Measurements from ENCODE around the gene RAB1B. TPM values are rescaled to one million over a fixed set of nuclear protein-coding genes. Genes with fewer than 3 reads are reported as not detected.
A peak's percentile ranks its signal among the peaks of the same experiment; 100 is the strongest.
"Not testable (repeated sequence)": the region's sequence is repeated elsewhere in the genome, so short reads cannot be mapped to it uniquely, and the experiment has no call there.

Gene RAB1B
- total RNA-seq, 1 donor = 75.3 TPM

- Histone ChIP-seq H3K79me2 (ENCODE audit: insufficient read depth, low read length) (no peaks in the 10 kb centered on the region), H3K4me2 (ENCODE audit: insufficient read depth, low read length) (no peak overlapping the region), H4K20me1 (ENCODE audit: insufficient read depth, low read length) (no peaks in the 10 kb centered on the region), H3K9me3 (ENCODE audit: low read depth, low read length) (no peaks in the 10 kb centered on the region), H3K27me3 (ENCODE audit: insufficient read depth, low read length) (no peaks in the 10 kb centered on the region), H3K36me3 (ENCODE audit: insufficient read depth, low read length) (peaks cover 20% of the 10 kb centered on the region), H3K4me3 (ENCODE audit: insufficient read depth, low read length) (no peak overlapping the region), H3K4me1 (ENCODE audit: insufficient read depth, low read length) (no peaks in the 10 kb centered on the region), H2AFZ (ENCODE audit: low read length) (no peak overlapping the region), H3K27ac (ENCODE audit: low read depth, low read length) (no peak overlapping the region)
- no peak for DNase-seq (ENCODE audit: insufficient read length, low spot score, missing footprints)
- TF ChIP-seq CTCF (IDR thresholded peaks at IDR 0.05; ENCODE audit: extremely low read depth, low read depth, low read length) = no peak
Measured at GRCh38 chr11:66248903-66249302, 19.5 kb upstream of the RAB1B start.

GRCh38 chr11:66251809-66252208, 16.6 kb upstream of the RAB1B start:
- H3K27ac ChIP-seq (ENCODE audit: low read depth, low read length) = no peak overlapping the region
- H3K4me1 ChIP-seq (ENCODE audit: insufficient read depth, low read length) = peaks cover 3% of the 10 kb centered on the region
- H3K79me2 ChIP-seq (ENCODE audit: insufficient read depth, low read length) = no peaks in the 10 kb centered on the region
- no peaks in the 10 kb centered on the region for H3K9me3 ChIP-seq (ENCODE audit: low read depth, low read length)
- no peaks in the 10 kb centered on the region for H4K20me1 ChIP-seq (ENCODE audit: insufficient read depth, low read length)
- H2AFZ ChIP-seq (ENCODE audit: low read length) = no peak overlapping the region
- H3K27me3 ChIP-seq (ENCODE audit: insufficient read depth, low read length) = no peaks in the 10 kb centered on the region
- H3K4me3 ChIP-seq (ENCODE audit: insufficient read depth, low read length) = no peak overlapping the region
- DNase-seq (ENCODE audit: insufficient read length, low spot score, missing footprints) = peak; percentile 25
- peaks cover 13% of the 10 kb centered on the region for H3K36me3 ChIP-seq (ENCODE audit: insufficient read depth, low read length)
- H3K4me2 ChIP-seq (ENCODE audit: insufficient read depth, low read length) = no peak overlapping the region
- no peak for TF ChIP-seq CTCF (IDR thresholded peaks at IDR 0.05; ENCODE audit: extremely low read depth, low read depth, low read length)

- not testable (repeated sequence) for H3K27ac ChIP-seq (ENCODE audit: low read depth, low read length); H3K4me2 ChIP-seq (ENCODE audit: insufficient read depth, low read length); H3K4me1 ChIP-seq (ENCODE audit: insufficient read depth, low read length); H3K79me2 ChIP-seq (ENCODE audit: insufficient read depth, low read length); H4K20me1 ChIP-seq (ENCODE audit: insufficient read depth, low read length); H3K4me3 ChIP-seq (ENCODE audit: insufficient read depth, low read length); H2AFZ ChIP-seq (ENCODE audit: low read length); DNase-seq (ENCODE audit: insufficient read length, low spot score, missing footprints); H3K27me3 ChIP-seq (ENCODE audit: insufficient read depth, low read length); H3K36me3 ChIP-seq (ENCODE audit: insufficient read depth, low read length); H3K9me3 ChIP-seq (ENCODE audit: low read depth, low read length)
Measured at GRCh38 chr11:66253081-66253480, 15.4 kb upstream of the RAB1B start.

GRCh38 chr11:66258473-66258893, 10.0 kb upstream of the RAB1B start:
- peaks cover 14% of the 10 kb centered on the region for H3K4me1 ChIP-seq (ENCODE audit: insufficient read depth, low read length)
- H3K4me2 ChIP-seq (ENCODE audit: insufficient read depth, low read length) = peak overlapping the region; percentile 98
- H2AFZ ChIP-seq (ENCODE audit: low read length) = no peak overlapping the region
- peak overlapping the region; percentile 96 for H3K4me3 ChIP-seq (ENCODE audit: insufficient read depth, low read length)
- no peaks in the 10 kb centered on the region for H3K9me3 ChIP-seq (ENCODE audit: low read depth, low read length)
- DNase-seq (ENCODE audit: insufficient read length, low spot score, missing footprints) = no peak
- peaks cover 19% of the 10 kb centered on the region for H3K79me2 ChIP-seq (ENCODE audit: insufficient read depth, low read length)
- H3K27ac ChIP-seq (ENCODE audit: low read depth, low read length) = peak overlapping the region; percentile 76
- peaks cover 24% of the 10 kb centered on the region for H3K36me3 ChIP-seq (ENCODE audit: insufficient read depth, low read length)
- no peak for TF ChIP-seq CTCF (IDR thresholded peaks at IDR 0.05; ENCODE audit: extremely low read depth, low read depth, low read length)
- H4K20me1 ChIP-seq (ENCODE audit: insufficient read depth, low read length) = peaks cover 18% of the 10 kb centered on the region
- H3K27me3 ChIP-seq (ENCODE audit: insufficient read depth, low read length) = no peaks in the 10 kb centered on the region
